Left ventricle myocardium inferior (tissue), 1 donor: ENCODE results near the gene EIF1AX. TPM values are rescaled to one million over a fixed set of nuclear protein-coding genes. Genes with fewer than 3 reads are reported as not detected.
A peak's percentile ranks its signal among the peaks of the same experiment; 100 is the strongest.
"Not testable (repeated sequence)": the region's sequence is repeated elsewhere in the genome, so short reads cannot be mapped to it uniquely, and the experiment has no call there.

Experiments
- DNase-seq: peaks from one replicate; pipeline ENCODE4 v3.0.0-alpha.2; 2020
- H3K27ac ChIP-seq: fragments of 200-600 bp; replicated peaks from 2 replicates; pipeline ENCODE4 v1.8.0; 2021
- H3K27me3 ChIP-seq: fragments of 200-600 bp; 2 replicates; pipeline ENCODE4 v1.8.0; 2021; ENCODE audit warnings: low read depth
- H3K36me3 ChIP-seq: fragments of 200-600 bp; 2 replicates; pipeline ENCODE4 v1.8.0; 2021
- H3K4me1 ChIP-seq: fragments of 200-600 bp; 2 replicates; pipeline ENCODE4 v1.8.0; 2021
- H3K4me3 ChIP-seq: fragments of 200-600 bp; 2 replicates; pipeline ENCODE4 v1.8.0; 2021; ENCODE audit warnings: mild to moderate bottlenecking, moderate library complexity
- H3K9me3 ChIP-seq: fragments of 200-600 bp; replicated peaks from 2 replicates; pipeline ENCODE4 v1.8.0; 2021
- CTCF ChIP-seq: fragments of 200-600 bp; IDR thresholded peaks from 2 replicates; pipeline ENCODE4 v1.8.0; 2021; ENCODE audit warnings: antibody characterized with exemption, mild to moderate bottlenecking, borderline replicate concordance
- intact Hi-C: fragments of 100-400 bp; cut with micrococcal nuclease; formaldehyde crosslinking; loops from one replicate; pipeline ENCODE4 v1.11.0; 2022
- total RNA-seq: library from RNA; stranded (reverse); fragmentation: NEBNext Ultra II Directional; extraction: Animal tissue kit (Norgen Biotek cat#: 25700); gene quantifications from one replicate; pipeline ENCODE4 v1.2.1, GENCODE V29; 2021
- donor health status: DM: no; HTN: yes; CAD: no; lungs with severe emphysema.

The EIF1AX gene
- total RNA-seq, 1 donor from 2014 or later: 56.8 TPM

- Histone ChIP-seq H3K36me3 (peaks cover 49% of the 10 kb centered on the region), H3K9me3 (no peaks in the 10 kb centered on the region), H3K4me1 (peaks cover 8% of the 10 kb centered on the region), H3K27ac (peak overlapping the region; percentile 58), H3K4me3 (no peak overlapping the region), H3K27me3 (no peaks in the 10 kb centered on the region)
- DNase-seq: no peak
- intact Hi-C loops: no loop called here
- no peak for TF ChIP-seq CTCF
Measured at GRCh38 chrX:20173313-20173712, 31.7 kb upstream of the EIF1AX start.

- TF ChIP-seq CTCF: no peak
- H3K36me3 ChIP-seq: peaks cover 62% of the 10 kb centered on the region
- DNase-seq: no peak
- peaks cover 8% of the 10 kb centered on the region for H3K4me1 ChIP-seq
- H3K27me3 ChIP-seq: no peaks in the 10 kb centered on the region
- no peaks in the 10 kb centered on the region for H3K9me3 ChIP-seq
- intact Hi-C loops: no loop called here
- H3K27ac ChIP-seq: peak overlapping the region; percentile 58
- H3K4me3 ChIP-seq: no peak overlapping the region
Measured at GRCh38 chrX:20171887-20172286, 30.2 kb upstream of the EIF1AX start.

- DNase-seq, H3K27ac ChIP-seq, intact Hi-C loops, H3K27me3 ChIP-seq, H3K4me3 ChIP-seq, H3K4me1 ChIP-seq, H3K9me3 ChIP-seq: not testable (repeated sequence)
- peaks cover 49% of the 10 kb centered on the region for H3K36me3 ChIP-seq
Measured at GRCh38 chrX:20162516-20162915, 20.9 kb upstream of the EIF1AX start.

GRCh38 chrX:20159797-20160385 is 18.3 kb upstream of the EIF1AX start:
- intact Hi-C loops: no loop called here
- H3K4me1 ChIP-seq: no peaks in the 10 kb centered on the region
- H3K9me3 ChIP-seq: no peaks in the 10 kb centered on the region
- H3K4me3 ChIP-seq: no peak overlapping the region
- no peak for DNase-seq
- no peak overlapping the region for H3K27ac ChIP-seq
- H3K36me3 ChIP-seq: peaks cover 48% of the 10 kb centered on the region
- TF ChIP-seq CTCF: no peak
- H3K27me3 ChIP-seq: no peaks in the 10 kb centered on the region

- no peaks in the 10 kb centered on the region for H3K27me3 ChIP-seq
- intact Hi-C loops: no loop called here
- H3K4me1 ChIP-seq: no peaks in the 10 kb centered on the region
Measured at GRCh38 chrX:20151689-20152088, 10.1 kb upstream of the EIF1AX start.

GRCh38 chrX:20149326-20149725 is 7.7 kb upstream of the EIF1AX start:
- TF ChIP-seq CTCF: no peak
- no peak overlapping the region for H3K4me3 ChIP-seq

More at GRCh38 chrX:20151689-20152088, 10.1 kb upstream of the EIF1AX start:
- Histone ChIP-seq H3K9me3 (no peaks in the 10 kb centered on the region), H3K27ac (no peak overlapping the region), H3K4me3 (no peak overlapping the region), H3K36me3 (peaks cover 38% of the 10 kb centered on the region)
- no peak for TF ChIP-seq CTCF
- DNase-seq: no peak

More at GRCh38 chrX:20149326-20149725, 7.7 kb upstream of the EIF1AX start:
- Histone ChIP-seq H3K27me3 (no peaks in the 10 kb centered on the region), H3K36me3 (peaks cover 14% of the 10 kb centered on the region), H3K4me1 (no peaks in the 10 kb centered on the region), H3K27ac (no peak overlapping the region), H3K9me3 (no peaks in the 10 kb centered on the region)
- intact Hi-C loops: no loop called here
- DNase-seq: no peak
